ENCODE data around the gene LAIR2.

LAIR2 gene

DNA sequence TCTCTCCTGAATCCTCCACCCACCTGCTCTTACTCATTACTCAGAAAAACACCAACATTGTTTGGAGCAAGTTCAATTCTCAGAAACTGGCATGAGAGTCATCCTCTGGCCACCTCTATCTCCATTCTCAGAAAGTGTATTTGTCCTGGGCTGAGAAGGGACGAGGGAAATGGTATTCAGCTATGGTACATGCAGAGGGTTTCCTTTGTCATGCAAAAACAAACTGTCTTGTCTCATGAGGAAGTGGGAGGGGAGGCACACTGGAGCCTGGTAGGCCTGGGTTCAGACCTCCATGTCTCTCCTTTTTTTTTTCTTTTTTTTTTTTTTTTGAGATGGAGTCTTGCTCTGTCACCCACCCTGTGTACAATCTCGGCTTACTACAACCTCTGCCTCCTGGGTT is 39.1 kb downstream of the LAIR2 start:
- DNase-seq, result no peak

GRCh38 chr19:54548806-54549205 is 46.2 kb downstream of the LAIR2 start:
- DNase-seq, result no peak

DNA sequence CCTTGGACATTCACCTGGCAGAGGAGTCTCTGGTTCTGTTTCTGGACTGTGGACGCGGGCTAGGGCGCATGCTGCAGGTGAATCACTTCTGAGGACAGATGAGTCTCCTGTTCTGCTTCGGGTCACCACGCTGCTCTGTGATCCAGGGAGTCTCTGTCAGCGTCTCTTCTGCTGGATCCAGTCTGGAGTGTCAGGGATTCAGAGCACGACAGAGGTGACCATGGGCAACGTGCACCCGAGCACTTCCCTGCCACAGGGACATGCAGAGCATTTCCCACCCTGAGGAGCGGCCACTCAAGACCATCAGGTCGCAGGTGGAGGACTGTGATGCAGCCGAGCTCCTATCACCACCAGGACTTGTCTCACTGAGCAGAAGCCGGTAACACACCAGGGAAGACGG is 46.6 kb downstream of the LAIR2 start:
- no peak for DNase-seq

- DNase-seq, result no peak
Measured at GRCh38 chr19:54551293-54551692, 48.7 kb downstream of the LAIR2 start.

DNA sequence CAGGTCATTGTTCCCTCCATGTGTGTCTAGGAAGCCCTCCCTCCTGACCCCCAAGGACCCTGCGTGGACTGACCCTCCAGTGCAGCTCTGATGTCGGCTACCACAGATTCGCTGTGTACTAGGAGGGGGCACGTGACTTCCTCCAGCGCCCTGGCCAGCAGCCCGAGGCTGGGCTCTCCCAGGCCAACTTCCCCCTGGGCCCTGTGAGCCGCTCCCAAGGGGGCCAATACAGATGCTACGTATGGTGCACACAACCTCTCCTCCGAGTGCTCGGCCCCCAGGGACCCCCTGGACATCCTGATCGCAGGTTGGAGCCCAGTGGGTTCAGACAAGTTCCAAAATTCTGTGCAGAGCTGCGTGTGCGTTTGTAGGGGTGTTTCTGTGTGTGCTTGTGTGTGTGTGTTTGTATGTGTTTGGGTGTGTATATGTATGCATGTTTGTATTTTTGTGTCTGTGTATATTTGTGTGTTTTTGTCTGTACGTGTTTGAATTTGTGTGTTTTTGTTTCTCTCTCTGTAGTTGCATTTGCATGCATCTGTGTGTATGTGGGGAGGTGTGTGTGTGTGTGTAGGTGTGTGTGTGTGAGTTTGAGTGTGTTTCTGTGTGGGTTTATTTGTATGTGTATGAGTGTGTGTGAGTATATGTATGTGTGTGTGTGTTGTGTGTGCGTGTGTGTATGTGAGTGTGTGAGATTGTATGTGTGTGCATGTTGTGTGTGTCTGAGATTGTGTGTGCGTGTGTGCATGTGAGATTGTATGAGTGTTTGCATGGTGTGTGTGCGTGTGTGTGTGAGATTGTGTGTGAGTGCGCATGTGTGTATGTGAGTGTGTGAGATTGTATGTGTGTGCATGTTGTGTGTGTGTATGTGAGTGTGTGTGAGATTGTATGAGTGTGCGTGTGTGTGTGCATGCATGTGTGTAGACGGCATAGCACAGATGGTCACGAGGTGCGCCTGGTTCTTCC is 49.6 kb downstream of the LAIR2 start:
- DNase-seq, result no peak

GRCh38 chr19:54552913-54553310 is 50.3 kb downstream of the LAIR2 start:
- DNase-seq, result no peak

DNA sequence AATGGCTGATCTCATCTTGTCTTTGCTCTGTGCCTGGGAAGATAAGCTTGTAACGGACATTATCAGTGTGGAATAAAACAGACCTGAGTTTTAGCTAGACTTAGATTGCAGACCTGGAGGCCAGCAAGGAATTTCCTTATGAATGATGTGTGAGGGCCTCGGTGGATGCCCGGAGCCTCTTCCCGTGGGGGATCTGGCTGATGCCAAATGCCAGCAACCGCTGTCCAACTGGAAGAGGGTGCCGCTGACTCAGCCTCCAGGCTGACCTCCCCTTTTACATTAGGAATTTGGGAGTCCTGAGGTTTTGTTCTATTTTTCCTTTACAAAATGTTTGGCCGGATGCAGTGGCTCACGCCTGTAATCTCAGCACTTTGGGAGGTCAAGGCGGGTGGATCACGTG is 51.4 kb downstream of the LAIR2 start:
- no peak for DNase-seq

DNA sequence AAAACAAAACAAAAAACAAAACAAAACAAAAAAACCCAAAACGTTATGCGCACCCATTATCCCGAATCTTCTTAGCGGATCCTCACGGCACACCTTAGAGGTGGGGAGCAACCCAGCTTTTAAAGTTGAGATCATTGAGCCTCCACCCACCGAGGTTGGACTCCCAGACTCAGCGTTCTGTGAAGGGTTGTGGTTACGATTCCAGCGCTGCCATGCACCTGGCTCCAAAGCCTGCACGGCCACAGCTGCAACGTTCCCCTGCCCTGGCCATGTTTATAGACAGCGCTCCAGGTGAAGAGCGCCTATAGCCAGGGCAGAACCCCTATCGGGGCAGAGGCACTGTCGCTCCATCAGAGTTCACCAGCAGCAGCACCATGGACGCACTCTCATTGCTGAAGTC is 52.3 kb downstream of the LAIR2 start:
- no peak for DNase-seq

DNA sequence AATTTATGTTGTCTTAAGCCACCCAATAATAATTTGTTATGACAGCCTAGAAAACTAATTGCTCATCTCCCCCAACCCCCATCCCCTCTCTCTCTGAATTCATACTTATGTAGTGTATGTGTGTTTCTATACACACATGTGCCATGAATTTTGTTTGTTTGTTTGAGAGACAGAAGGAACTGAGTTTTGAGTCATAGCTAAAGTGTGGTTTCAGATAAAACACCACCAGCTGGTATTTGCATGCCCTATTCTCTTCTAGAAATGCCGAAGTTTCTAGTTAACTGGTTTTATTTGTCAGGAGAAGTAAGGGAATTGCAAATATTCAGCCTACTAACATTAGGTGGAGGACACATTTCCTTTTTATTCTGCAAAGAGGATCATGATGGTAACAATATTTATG is 53.6 kb downstream of the LAIR2 start:
- DNase-seq, result no peak

- no peak for DNase-seq
Measured at GRCh38 chr19:54558339-54558738, 55.7 kb downstream of the LAIR2 start.

All from NCI-H524 treated with DMSO at 0.1 percent for 48 hours (cell line).